Measurements from ENCODE around the gene PAMR1.

PAMR1 gene

DNA sequence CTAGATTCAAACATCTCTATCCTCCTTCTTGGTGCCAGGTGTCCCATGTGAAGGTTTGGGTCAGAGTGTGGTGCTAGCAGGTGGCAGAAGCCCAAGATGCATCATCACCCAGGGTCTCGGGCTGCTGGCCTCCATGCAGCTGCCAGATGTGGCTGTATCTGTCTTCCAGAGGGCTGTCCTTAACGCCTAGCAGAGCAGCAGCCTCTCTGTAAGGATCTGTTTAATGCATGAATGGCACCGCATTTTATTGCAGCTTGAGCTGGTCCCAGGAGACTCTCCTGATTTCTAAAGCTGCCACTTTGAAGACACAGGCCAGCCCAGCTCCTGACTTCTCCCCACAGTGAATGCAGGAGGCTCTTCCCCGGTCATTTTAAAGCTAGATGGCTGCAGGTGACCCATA lies 132.3 kb downstream of the PAMR1 start:
- no peak for DNase-seq

- peak; percentile 81 for DNase-seq
These were observed 133.3 kb downstream of the PAMR1 start for GRCh38 chr11:35391922-35392688.

DNA sequence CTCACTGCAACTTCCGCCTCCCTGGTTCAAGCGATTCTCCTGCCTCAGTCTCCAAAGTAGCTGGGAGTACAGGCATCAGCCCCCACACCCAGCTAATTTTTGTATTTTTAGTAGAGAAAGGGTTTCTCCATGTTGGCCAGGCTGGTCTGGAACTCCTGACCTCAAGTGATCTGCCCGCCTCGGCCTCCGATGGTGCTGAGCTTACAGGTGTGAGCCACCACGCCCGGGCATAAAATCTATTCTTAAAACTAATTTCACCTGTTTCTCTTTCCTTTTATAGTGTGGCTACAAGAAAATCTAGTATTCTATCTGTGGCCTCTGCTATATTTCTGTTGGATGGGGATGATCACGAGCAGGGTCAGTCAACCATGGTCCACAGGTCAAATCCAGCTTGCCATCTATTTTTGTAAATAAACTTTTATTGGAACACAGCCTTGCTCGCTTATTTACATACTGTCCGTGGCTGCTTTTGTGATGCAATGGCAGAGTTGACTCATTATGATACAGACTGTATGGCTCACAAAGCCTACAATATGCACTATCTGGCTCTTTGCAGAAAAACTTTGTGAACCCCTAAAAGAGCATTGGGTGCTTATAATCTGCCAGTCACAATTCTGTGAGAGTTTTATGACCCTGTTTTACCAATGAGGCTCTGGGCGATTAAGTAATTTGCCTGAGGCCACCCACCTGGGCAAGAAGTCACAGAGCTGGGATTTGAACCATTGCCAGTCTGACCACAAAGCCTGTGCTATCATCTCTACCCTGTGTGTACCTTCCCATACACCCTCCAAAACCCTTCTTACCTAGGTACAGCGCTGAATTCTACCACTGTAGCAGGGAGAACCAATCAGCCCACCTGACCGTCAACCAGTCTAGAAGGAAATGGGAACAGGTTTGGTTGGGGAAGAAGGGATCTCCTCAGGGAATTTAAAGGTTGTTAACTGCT lies 134.4 kb downstream of the PAMR1 start:
- DNase-seq: no peak

DNA sequence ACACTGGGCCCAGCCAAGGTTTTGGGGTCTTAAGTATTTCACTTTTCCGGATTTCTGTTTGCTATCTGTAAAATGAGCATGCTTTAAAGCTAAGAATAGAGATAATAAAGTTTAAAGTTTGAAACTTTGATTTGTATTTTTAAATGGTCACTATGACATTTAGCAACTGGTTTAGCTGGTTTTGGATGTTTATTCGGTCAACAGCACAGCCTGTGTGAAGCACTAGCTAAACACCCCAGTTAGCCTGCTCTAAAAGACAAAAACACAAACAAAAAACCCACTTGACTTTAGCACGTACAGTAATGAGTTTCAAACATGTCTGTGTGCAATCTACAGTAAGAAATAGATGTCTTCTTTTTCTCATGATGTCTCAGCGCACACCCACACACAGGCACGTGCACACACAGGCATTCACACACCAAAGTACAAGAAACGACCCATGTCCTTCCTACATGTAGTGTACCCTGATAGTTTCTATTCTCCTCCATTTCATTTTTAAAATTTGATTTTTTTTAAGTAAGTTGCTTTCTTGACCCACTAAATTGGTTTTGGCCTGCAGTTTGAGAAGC lies 135.4 kb downstream of the PAMR1 start:
- no peak for DNase-seq

DNA sequence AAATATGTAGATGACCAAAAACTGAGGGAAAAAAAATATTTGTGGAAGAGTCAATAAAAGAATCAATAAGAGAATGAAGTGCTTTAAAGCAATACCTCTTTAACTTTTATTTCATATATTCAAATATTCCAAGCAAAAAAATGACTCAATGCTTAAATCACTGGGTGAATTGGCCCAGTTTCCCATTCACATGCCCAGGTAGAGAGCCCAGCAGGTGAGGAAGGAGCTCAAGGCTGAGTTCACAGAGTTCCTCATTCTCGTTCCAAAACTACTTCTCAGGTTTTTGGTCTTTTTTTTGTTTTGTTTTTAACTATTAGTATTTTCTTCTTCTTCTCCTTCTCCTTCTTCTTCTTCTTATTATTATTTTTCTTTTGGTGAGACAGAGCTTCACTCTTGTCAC lies 136.3 kb downstream of the PAMR1 start:
- no peak for DNase-seq

- DNase-seq: no peak
These were observed 137.4 kb downstream of the PAMR1 start for GRCh38 chr11:35388061-35388460.

- DNase-seq: peak; percentile 26
These were observed 138.1 kb downstream of the PAMR1 start for GRCh38 chr11:35387111-35387982.

DNA sequence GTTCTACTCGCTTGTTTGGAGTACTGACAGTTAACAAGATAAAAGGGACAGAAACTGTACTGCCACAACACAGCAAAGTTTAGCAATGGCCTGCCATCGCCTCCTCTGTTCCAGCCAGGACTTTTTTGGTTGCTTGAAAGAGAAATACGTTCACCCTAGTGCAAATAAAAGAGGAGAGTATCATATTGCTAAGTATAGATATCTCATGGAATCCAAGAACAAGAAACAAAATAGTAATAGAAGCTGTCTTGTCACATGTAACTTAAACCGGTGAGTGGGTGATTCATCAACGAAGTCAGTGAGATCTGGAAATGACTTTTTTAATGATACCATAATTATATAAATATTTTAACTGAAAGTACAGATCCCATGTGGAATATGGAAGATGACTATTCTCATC lies 141.5 kb downstream of the PAMR1 start:
- DNase-seq: no peak

All from CD4-positive, alpha-beta T cell treated with Interleukin-10 for 1 hour (primary cell).